Head of caudate nucleus (tissue), 42 donors: Measurements from ENCODE around the gene AUTS2.

Experiments
- DNase-seq, 42 donors: peaks; one replicate each; pipeline versions ENCODE4 v3.0.0 to v3.0.0-alpha.2; 2020 to 2021; ENCODE audit warnings: mixed read lengths in 7 of 42
- intact Hi-C: fragments of 100-400 bp; cut with DNase I; formaldehyde crosslinking; loops from one replicate; pipeline ENCODE4 v1.15.0; 2022

AUTS2 gene

DNA sequence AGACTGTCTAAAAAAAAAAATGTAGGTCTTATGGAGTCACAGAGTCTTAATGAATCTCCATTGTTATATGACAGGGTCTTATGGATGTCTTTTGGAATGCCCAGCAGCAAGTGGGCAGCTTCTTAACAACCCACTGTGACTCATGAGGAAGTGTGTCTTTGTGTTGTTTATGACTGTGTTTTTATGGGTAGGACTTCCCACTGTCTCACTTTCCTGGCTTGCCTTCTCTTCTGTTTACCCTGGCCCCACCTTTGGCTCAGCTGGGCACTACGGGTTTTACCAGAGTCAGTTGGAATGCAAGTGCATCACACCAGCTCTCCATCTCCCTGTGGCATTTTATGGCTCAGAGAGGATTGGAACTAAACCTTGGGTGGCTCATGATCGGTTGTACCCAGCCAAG, 580.5 kb downstream of the AUTS2 start:
- DNase-seq, result no peak
- intact Hi-C loops, result no loop called here

DNA sequence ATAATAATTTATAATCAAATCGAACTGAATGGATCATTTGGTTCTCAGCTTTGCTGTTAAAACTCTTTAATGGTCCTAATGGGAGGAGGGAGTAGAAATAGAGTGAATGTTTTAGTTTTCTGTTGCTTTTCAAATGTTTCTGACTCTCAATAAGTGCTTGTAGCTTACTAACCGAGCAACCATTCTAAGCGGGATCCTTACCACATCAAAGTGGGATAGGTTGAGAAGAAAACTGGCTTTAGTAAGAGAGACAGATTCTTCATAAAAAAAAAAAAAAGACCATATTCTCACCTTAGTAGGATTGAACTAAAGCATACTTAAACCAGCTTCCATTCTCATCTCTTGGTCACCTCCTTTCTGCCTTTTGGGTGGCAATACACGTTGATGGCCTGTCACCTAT, 584.2 kb downstream of the AUTS2 start:
- intact Hi-C loops, result no loop called here
- DNase-seq, result no peak

DNA sequence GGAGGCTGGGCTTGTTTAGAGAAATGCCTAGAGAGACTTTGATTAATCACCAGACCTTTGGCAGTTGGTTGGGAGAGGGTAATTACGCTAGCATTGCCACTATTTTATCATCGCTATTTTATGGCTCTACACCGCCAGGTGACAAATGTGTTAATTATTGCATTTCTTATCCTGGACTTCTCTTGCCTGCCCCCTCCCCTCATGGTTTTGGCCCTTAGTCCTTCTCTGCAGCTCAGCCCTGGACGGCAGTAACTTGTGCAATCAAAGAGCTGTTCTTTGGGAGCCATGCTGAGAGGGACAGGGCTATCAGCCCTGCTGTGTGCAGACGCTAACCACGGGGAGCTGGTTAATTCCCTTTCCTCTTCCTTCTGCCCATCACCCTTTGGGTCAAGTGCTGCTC, 585.0 kb downstream of the AUTS2 start:
- no peak for DNase-seq
- intact Hi-C loops, result no loop called here

DNA sequence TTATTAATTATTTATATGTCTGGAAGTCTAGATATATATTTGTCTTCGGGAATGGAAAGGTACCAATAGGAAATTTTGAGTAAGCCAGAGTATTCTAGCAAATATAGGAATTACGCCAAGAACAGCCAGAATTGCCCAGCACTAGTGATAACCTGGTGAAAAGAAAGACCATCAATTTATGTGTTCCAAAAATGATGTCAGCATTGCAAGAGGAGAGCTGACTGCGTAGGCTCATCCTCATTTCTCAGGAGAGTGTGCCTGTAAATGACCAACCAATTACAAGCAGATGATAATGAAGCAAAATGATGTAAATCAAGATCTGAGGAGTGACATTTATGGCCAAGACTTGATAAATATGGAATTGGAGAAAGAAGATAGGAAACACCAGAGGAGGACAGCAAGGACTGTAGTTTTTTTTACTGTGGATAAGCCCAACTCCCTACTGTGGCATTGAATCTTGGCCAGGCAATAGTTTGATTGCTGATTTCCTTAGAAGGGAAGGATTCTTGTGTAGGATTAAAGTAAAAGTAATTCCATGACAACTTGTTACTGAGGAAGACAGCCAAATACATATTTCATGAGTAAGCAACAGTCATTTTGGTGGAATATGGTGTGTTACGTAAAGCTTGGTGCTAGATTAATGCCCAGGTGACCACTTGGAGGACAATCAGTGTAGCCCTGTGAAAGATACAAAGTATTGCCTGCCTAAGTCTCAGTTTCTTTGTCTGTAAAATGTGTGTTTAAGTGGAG, 590.8 kb downstream of the AUTS2 start:
- intact Hi-C loops, result no loop called here
- no peak for DNase-seq

DNA sequence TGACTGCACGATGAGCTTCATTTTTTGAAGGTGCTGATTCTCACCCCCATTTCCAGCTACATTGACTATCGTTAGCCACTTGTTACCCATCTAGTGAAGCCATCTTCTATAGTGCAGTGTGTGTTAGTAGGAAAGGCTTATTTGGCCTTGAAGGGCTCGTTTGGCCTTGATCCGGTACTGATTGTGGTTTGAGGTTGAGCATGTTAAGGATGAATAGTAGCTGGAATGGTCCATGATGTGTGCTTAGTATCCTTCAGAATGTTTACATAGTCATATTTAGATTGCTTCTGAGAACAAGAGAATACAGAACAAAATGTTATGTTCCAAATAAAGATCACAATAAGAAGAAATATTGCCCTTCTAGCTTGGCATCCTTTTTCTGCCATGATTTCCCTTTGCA, 591.5 kb downstream of the AUTS2 start:
- intact Hi-C loops, result no loop called here
- no peak for DNase-seq

DNA sequence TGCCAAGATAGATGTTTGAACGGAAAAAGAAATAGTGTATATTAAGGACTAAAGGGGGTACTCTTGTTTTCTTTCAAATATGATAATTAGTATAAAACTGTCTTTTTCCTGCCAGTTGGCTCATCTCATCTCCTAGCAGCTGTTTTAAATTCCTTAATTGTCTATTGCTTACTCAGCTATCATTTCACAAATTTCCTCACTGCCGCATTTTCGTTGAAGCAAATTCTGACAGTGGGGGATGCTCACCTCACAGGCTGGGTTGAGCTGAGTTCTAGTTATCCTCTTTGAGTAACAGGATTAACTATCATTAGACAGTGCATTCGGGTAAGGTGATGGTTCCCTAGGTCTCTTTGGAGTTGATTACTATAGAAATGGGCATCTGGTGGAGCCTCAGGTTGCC, 592.0 kb downstream of the AUTS2 start:
- intact Hi-C loops, result no loop called here
- no peak for DNase-seq

DNA sequence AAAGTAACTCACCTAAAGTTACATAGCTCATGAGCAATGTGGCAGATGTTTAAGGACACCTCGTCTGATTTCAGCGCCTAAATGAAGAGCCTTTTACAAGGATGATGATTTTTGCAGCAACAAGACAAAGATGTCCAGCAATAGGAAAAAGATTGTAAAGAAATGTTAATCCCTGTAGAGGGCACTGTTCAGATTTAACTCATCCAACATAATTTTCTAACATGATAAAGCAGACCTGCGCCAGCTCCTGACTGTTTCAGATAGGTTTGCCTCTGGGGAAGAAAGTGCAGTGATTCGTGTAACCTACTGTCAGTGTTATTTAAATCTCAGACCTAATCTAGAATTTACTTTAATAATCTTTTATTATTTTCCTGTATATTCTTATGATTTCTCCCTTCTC, 595.2 kb downstream of the AUTS2 start:
- intact Hi-C loops, result no loop called here
- DNase-seq, result peak in 1 of 42 donors; percentile 6

DNA sequence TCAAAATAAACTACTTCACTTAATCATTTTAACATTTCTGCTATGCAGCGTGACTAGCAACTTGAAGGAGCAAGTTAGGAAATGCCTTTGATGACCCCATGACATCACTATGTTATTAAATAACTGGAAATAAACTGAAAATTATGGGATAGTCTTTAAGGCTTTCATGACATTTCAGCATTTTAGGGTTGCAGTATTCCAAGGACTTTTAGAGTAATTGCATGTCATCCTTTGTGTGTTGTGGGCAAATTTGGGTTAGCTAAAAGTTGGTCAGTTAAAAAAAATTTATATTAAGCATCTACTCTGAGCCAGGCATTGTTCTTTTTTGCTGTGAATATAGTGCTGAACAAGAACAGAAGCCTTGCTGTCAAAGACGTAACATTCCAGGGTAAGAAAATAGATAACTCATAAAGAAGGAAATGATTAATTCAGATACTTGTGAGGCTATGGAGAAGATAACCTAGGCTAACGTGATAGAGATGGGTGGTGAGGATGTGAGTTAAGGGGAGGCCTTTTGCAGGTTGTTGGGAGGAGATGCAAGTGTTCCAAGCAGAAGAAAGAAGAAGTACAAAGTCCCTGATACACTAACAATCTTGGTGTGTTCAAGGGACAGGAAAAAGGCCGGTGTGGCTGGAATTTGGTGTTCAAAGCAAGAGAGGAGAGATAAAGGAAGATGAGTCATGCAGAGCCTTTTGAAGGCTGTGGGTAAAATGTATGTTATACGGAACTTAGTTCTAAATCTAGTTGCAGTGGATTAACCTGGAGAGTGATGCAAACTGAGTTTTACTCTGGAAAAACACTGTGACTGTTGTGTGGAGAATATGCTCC, 610.2 kb downstream of the AUTS2 start:
- intact Hi-C loops, result no loop called here
- no peak for DNase-seq

DNA sequence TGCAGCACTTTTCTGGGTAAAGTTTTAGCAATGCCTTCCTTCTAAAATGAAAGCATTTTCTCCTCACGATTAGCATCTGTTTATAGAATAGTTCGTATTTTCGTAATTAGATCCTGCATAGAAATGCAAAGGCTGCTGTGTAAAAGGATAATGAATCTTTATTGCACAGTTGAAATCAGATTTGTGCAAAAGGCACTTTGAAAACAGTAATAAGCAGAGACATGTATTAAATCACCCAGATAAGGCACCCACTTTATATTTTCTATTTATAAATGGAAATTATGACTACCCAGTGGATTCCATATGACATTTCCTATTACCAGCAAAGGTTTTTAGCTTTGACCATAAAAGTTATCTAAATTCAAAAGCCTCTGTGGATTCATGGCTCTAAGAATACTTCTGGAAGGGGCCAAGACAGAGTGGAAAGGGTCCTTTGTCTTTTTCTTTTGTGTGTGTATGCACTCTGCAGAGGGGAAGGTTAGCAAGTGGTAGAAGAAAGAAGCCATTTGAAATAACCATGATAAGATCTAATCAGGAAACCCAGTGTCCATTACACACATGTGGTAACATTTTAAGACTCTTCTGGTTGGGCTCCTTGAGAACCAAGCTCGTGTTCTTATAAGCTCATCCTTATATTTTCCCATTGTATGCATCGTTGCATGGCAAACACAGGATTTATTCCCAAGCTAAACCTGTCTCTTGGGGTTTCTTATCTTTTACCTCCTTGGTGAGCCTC, 612.1 kb downstream of the AUTS2 start:
- intact Hi-C loops, result no loop called here
- no peak for DNase-seq

DNA sequence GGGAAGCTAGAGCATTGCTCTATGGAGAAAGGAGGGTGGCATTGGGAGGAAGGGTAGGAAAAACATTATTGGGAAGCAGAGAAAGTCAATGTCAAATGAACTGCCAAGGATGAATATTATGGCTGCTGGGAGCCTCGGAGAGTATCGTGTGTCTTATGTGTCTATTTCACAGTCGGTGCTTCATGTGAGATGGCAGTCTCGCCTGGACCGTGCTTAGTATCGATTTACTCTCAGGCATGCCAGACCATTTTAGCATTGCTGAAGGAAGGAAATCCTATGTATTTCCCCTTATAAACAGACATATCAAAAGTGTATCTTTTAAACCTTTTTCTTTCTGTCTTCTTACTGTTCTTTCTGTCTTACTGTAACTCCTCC, 612.6 kb downstream of the AUTS2 start:
- intact Hi-C loops, result no loop called here
- DNase-seq, result no peak

DNA sequence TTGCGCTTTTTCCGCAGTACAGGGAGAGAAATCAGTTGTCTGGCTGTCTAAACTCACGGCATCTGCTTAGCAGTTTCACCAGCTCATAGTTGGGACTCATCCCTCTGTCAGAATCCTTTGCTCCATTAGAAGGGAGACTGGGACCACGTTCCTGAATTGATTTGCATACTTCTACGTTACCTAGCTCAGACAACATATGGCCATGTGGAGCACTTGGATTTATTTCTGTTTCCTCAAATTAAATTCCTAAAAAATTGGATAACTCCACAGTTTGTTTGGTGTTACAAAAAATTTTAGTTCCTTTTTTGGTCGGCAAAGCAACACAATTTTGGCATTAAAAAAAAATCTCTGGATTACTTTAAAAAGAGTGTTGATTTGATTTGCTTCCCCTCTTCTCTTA, 614.0 kb downstream of the AUTS2 start:
- intact Hi-C loops, result no loop called here
- DNase-seq, result no peak

DNA sequence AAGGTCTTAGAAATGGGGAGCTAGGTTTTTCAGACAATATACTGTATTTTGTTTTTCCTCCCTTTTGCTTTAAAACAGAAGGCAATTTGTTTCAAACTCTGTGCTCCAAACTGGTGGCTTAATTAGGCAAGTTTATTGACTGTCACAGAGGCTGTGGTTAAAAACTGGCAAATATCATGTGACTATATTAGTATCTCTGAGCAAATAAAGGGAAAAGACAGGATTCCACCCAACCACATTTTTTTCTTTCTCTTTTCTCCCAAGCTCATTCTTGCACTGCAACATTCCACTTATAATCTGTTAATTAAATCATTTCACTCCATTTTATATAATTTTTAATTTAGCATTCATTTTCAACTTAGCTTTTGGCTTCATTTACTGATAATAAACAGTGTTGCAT, 615.8 kb downstream of the AUTS2 start:
- intact Hi-C loops, result no loop called here
- no peak for DNase-seq

DNA sequence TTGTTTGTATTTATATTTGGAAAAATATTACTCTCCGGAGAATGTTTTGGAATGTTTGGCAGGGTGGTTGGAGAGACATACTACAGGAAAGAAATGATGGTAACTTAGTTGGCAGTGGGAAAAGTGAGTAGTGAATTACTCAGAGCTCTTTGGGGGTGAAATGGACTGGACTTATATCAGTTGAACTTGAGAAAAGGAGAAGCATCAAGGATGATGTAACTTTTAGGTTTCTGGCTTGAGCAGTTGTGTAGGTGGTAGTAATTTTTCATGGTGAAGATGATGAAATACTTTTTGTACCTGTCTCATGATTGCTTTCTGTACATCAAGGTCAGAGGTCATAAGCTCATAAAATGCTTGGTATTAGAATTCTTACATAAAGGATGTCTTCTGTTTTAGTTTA, 617.2 kb downstream of the AUTS2 start:
- DNase-seq, result no peak
- intact Hi-C loops, result no loop called here

DNA sequence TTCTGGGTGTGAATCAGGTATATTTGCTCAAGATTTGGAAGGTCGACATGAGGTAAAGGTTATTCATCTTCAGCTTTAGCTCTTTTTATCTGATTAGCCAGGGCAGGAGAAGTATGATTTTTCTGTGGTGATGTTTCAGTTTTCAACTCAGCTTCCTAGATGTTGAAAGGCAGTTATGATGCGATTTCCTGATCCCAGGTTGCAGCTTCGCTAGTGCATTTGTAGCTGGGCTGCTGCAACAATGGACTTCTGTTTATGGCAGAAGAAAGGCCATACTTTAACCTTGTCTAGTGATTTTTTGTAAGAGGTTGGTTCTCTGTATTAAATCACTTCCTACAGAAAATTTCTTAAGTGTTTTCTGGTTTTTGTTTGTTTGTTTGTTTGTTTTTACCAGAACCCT, 619.3 kb downstream of the AUTS2 start:
- intact Hi-C loops, result no loop called here

DNA sequence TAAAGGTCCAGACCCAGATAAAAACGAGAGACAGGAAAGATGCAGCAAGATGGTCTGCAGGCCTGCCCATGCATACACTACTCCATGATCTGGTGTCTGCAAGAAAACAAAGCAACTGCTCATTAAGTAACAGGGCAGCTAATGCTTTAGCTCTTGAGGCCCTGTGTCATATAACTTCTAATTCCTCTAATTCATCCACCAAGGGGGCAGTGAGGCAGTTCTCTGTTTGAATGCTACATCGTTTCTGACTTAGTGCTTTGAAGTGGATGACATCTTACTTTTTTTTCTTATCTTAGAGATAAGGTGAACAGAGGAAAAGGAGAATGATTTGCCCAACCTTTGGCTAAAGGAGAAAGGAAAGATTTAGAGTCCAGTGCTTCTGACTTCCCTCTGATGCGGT, 619.7 kb downstream of the AUTS2 start:
- intact Hi-C loops, result no loop called here
- no peak for DNase-seq

More for the DNA sequence above, 619.3 kb downstream of the AUTS2 start:
- DNase-seq, result no peak

DNA sequence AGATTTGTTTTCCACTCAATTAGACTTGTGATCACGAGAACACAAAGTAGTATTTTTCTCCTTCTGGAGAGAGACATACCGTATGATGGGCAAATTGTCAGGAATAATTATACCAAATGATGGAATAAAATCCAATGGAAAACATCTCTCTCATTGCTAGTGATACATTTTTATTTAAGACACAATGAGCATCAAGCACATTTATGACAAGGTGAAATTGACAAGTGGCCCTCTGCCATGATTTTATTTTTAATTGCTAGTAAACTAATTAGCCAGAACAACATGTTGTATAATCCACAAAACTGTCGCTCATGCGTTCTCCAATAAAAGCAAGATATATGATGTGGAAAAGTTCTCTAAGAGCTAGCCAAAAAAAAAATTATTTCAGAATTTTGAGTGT, 620.8 kb downstream of the AUTS2 start:
- intact Hi-C loops, result no loop called here
- no peak for DNase-seq

DNA sequence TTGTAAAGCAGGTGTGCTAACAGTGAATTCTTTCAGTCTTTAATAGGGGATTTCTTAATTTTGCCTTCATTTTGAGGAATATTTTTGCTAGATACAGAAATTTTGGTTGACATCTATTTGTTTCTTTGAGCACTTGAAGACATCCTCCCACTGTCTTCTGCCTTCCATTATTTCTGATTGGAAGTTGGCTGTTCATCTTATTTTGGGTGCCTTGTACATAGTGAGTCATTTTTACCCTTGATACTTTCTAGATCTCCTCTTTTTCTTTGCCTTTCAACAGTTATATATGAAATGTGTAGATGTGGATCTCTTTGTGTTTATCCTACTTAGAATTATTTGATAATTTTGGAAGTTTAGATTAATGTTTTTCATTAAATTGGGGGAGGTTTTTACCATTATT, 631.0 kb downstream of the AUTS2 start:
- intact Hi-C loops, result no loop called here

DNA sequence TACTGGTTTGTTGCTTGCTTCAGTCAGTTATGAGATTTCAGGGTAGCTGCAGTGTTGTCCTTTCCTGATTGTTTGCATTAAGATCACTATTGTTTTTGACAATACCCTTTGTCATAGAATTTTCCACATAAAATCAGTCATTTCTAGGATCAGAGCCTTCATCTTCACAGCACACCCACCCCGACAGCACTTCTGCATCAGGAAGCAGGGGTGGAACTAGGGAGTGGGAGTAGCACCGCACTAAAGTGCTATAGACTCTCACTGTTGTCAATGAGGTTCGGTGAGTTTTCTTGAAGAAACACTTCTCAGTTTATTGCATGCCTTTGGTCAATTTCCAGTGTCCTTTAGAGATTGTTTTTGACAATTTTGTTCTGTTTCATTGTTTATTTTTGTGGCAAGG, 632.5 kb downstream of the AUTS2 start:
- intact Hi-C loops, result no loop called here
- peak in 36 of 42 donors; percentile 16 to 84 (median 45) for DNase-seq

More for the DNA sequence above, 631.0 kb downstream of the AUTS2 start:
- DNase-seq, result no peak

DNA sequence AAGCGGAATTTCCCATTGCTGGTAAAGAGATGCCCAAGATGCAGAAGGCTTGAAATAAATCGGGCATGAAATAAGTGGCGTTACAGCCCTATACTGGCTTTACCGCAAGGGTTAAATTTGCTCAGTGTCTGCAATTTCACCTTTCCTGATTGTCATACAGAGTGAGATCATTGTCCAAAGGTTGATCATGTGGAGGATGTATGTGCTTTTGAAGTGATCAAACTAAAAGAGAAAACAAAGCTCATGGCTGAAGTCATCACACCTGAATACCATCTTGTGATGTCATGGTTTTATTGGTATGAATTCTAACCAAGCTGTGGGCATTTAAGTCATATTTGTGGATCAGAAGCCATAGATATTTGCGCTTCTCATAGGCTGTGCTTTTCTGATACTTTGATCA, 635.5 kb downstream of the AUTS2 start:
- DNase-seq, result no peak
- intact Hi-C loops, result no loop called here

DNA sequence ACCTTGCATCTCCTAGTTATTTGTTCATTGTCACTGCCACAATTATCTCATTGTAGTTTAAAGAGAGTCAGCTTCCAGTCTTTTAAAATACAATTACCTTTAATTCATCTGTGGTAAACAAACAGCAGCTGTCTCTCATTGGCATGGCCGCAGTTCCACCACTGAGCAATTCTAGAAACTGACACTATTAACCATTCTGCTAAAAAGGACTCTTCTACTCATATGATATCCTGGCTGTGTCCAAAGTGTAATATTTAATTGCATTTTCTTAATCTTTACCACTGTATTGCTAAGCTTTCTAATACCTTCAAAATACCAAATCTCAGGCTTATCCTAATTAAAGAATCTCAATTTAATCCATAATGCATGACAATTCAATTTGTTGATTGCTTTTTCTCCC, 639.0 kb downstream of the AUTS2 start:
- DNase-seq, result no peak
- intact Hi-C loops, result no loop called here
